Osteoblast (primary cell): ENCODE data around the gene NOL6. TPM values are rescaled to one million over a fixed set of nuclear protein-coding genes. Genes with fewer than 3 reads are reported as not detected.

ENCODE experiments used
- DNase-seq: peaks from one replicate; pipeline ENCODE4 v3.0.0; 2011; ENCODE audit warnings: low spot score, mixed read lengths; ENCODE audit not compliant: insufficient read length; ENCODE audit errors: missing footprints
- H2AFZ ChIP-seq: 2 replicates; pipeline ENCODE4 v1.6.0; 2011; ENCODE audit warnings: mild to moderate bottlenecking, low read length
- H3K27ac ChIP-seq: 2 replicates; pipeline ENCODE4 v1.5.1; 2011; ENCODE audit warnings: mild to moderate bottlenecking, low read depth, low read length, moderate library complexity
- H3K27me3 ChIP-seq: 2 replicates; pipeline ENCODE4 v1.6.0; 2012; ENCODE audit warnings: mild to moderate bottlenecking, control low read depth, inconsistent platforms, low read length, moderate library complexity; ENCODE audit not compliant: insufficient read depth
- H3K36me3 ChIP-seq: 2 replicates; pipeline ENCODE4 v1.5.1; 2011; ENCODE audit warnings: mild to moderate bottlenecking, low read length, control low read depth, moderate library complexity; ENCODE audit not compliant: insufficient read depth
- H3K4me1 ChIP-seq: 2 replicates; pipeline ENCODE4 v1.5.1; 2011; ENCODE audit warnings: mild to moderate bottlenecking, low read length, control low read depth, moderate library complexity; ENCODE audit not compliant: insufficient read depth
- H3K4me2 ChIP-seq: 2 replicates; pipeline ENCODE4 v1.6.0; 2011; ENCODE audit warnings: mild to moderate bottlenecking, low read length; ENCODE audit not compliant: insufficient read depth
- H3K4me3 ChIP-seq: fragments of 200-600 bp; sonication (generic); 3 replicates; pipeline ENCODE4 v1.5.1; 2012; ENCODE audit warnings: mild to moderate bottlenecking, low read length, inconsistent platforms; ENCODE audit not compliant: insufficient read depth
- H3K79me2 ChIP-seq: 2 replicates; pipeline ENCODE4 v1.6.0; 2012; ENCODE audit warnings: mild to moderate bottlenecking, low read length, control low read depth, inconsistent platforms; ENCODE audit not compliant: insufficient read depth
- H3K9me3 ChIP-seq: 2 replicates; pipeline ENCODE4 v1.5.1; 2011; ENCODE audit warnings: low read depth, low read length, control low read depth
- H4K20me1 ChIP-seq: 2 replicates; pipeline ENCODE4 v1.6.0; 2012; ENCODE audit warnings: mild to moderate bottlenecking, low read length, control low read depth; ENCODE audit not compliant: insufficient read depth
- total RNA-seq: library from RNA; depleted of rRNA; stranded (reverse); fragments of >200 nt; gene quantifications from 2 replicates; pipeline ENCODE4 v1.2.3, GENCODE V29; 2012
- TF ChIP-seq, protein P1 (sequence below): IDR thresholded peaks from 2 replicates; pipeline ENCODE4 v1.5.1; 2011; ENCODE audit warnings: mild to moderate bottlenecking, low read depth, low read length, moderate library complexity; ENCODE audit errors: extremely low read depth

Gene NOL6
- total RNA-seq, 1 donor, result 23.5 TPM

DNA sequence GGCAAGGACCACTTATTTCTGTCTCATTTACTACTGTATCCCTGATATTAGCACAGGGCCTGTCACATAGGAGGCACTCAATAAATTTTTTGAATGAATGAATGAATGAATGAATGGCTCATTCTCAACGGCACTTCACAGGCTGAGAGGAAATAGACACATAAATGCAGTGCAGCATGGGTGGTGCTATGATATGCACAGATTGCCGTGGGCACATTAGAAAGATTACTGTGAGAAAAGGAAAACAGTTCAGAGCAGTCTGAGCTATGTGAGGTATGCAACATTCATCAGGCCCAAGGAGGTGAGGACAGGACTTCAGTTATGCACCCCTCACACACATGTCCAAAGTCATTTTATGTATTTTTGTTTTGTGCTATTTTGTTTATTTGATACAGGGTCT lies 6.4 kb upstream of the NOL6 start:
- no peak overlapping the region for H2AFZ ChIP-seq
- H4K20me1 ChIP-seq, result no peaks in the 10 kb centered on the region
- H3K27ac ChIP-seq, result no peak overlapping the region
- no peak for DNase-seq
- no peaks in the 10 kb centered on the region for H3K4me1 ChIP-seq
- no peak overlapping the region for H3K4me3 ChIP-seq
- no peaks in the 10 kb centered on the region for H3K79me2 ChIP-seq
- H3K9me3 ChIP-seq, result no peaks in the 10 kb centered on the region
- TF ChIP-seq, protein P1, sequence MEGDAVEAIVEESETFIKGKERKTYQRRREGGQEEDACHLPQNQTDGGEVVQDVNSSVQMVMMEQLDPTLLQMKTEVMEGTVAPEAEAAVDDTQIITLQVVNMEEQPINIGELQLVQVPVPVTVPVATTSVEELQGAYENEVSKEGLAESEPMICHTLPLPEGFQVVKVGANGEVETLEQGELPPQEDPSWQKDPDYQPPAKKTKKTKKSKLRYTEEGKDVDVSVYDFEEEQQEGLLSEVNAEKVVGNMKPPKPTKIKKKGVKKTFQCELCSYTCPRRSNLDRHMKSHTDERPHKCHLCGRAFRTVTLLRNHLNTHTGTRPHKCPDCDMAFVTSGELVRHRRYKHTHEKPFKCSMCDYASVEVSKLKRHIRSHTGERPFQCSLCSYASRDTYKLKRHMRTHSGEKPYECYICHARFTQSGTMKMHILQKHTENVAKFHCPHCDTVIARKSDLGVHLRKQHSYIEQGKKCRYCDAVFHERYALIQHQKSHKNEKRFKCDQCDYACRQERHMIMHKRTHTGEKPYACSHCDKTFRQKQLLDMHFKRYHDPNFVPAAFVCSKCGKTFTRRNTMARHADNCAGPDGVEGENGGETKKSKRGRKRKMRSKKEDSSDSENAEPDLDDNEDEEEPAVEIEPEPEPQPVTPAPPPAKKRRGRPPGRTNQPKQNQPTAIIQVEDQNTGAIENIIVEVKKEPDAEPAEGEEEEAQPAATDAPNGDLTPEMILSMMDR, result no peak
- H3K27me3 ChIP-seq, result no peaks in the 10 kb centered on the region
- H3K4me2 ChIP-seq, result no peak overlapping the region
- no peaks in the 10 kb centered on the region for H3K36me3 ChIP-seq

DNA sequence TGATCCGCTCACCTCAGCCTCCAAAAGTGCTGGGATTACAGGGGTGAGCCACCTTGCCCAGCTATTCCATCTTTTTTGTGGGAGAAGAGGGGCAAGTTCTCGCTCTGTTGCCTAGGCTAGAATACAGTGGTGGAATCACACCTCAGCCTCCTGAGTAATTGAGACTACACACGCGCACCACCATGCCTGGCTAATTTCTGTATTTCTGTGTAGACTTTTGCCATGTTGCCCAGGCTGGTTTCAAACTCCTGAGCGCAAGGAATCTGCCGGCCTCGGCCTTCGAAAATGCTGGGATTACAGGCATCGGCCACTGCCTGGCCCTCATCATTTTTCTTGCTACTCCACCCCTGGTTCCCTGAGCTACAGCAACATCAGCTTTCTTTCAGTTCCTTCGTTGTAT lies 2.8 kb upstream of the NOL6 start:
- H3K27me3 ChIP-seq, result no peaks in the 10 kb centered on the region
- H3K27ac ChIP-seq, result no peak overlapping the region
- TF ChIP-seq, protein P1, result no peak
- peaks cover 22% of the 10 kb centered on the region for H3K79me2 ChIP-seq
- peaks cover 13% of the 10 kb centered on the region for H3K4me1 ChIP-seq
- no peak overlapping the region for H3K4me2 ChIP-seq
- no peak overlapping the region for H3K4me3 ChIP-seq
- no peaks in the 10 kb centered on the region for H3K9me3 ChIP-seq
- H3K36me3 ChIP-seq, result peaks cover 8% of the 10 kb centered on the region
- H2AFZ ChIP-seq, result no peak overlapping the region
- DNase-seq, result no peak
- peaks cover 5% of the 10 kb centered on the region for H4K20me1 ChIP-seq

DNA sequence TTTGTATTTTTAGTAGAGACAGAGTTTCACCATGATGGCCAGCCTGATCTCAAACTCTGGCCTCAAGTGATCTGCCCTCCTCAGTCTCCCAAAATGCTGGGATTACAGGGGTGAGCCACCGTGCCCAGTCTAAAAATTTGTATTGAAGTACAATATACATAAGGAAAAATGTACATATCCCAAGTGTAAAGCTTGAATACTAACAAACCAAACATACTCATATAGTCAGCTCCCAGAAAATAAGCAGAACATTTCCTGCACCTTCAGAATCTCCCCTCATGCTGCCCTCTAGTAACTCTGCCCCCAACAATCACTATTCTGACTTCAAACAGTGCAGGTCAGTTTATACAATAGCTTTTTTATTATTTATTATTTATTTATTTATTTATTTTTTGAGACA lies 1.6 kb upstream of the NOL6 start:
- H3K27me3 ChIP-seq, result no peaks in the 10 kb centered on the region
- H3K79me2 ChIP-seq, result peaks cover 26% of the 10 kb centered on the region

DNA sequence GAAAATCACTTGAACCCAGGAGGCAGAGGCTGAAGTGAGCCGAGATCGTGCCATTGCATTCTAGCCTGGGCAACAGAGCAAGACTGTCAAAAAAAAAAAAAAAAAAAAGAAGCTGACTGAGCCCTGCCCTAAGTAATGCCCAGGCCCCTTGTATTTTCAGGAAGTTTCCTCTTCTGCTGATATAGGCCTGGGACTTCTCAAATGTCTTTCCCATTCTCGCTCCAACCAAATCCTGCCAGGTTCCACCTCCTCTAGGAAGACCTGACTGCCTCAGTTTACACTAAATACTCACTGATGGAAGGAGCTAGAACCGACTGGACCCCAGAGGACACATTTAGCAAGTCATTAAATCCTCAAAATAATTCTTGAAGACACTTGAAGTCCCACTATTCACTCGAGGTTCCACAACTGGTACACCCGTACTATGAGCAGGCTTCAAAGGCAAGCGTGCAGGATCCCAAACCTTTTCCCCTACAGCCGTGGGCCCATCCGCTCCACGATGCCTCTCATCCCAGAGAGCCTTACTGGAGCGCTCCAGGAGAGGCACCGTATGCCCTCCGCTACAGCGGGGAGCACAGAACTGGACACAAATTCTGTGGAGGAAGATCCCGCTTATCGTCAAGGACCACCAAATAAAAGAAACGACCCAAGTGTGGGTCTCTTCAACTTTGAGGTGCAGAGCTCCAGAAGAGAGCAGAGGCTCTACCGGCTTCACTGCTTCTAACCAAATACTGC lies 676 bp downstream of the NOL6 start:
- peak overlapping the region; percentile 87 for H3K4me3 ChIP-seq
- H3K36me3 ChIP-seq, result peaks cover 40% of the 10 kb centered on the region
- H3K4me2 ChIP-seq, result peak overlapping the region; percentile 92
- TF ChIP-seq, protein P1, result no peak
- H2AFZ ChIP-seq, result peak overlapping the region; percentile 90
- DNase-seq, result peak; percentile 26
- peaks cover 28% of the 10 kb centered on the region for H3K79me2 ChIP-seq
- no peaks in the 10 kb centered on the region for H3K27me3 ChIP-seq
- peaks cover 10% of the 10 kb centered on the region for H4K20me1 ChIP-seq
- peaks cover 13% of the 10 kb centered on the region for H3K4me1 ChIP-seq
- H3K9me3 ChIP-seq, result no peaks in the 10 kb centered on the region
- H3K27ac ChIP-seq, result peak overlapping the region; percentile 52

More for the DNA sequence above, 1.6 kb upstream of the NOL6 start:
- Histone ChIP-seq H3K9me3 (no peaks in the 10 kb centered on the region), H4K20me1 (peaks cover 5% of the 10 kb centered on the region), H3K36me3 (peaks cover 19% of the 10 kb centered on the region), H3K27ac (no peak overlapping the region), H3K4me2 (no peak overlapping the region), H3K4me3 (no peak overlapping the region), H2AFZ (no peak overlapping the region), H3K4me1 (peaks cover 13% of the 10 kb centered on the region)
- TF ChIP-seq, protein P1, result no peak
- no peak for DNase-seq
